ENCODE measurements around the gene MRPS26. TPM values are rescaled to one million over a fixed set of nuclear protein-coding genes. Genes with fewer than 3 reads are reported as not detected.

Gene MRPS26
- total and polyA plus RNA-seq, 11 donors = 36.5 to 111 (median 52.4) TPM

DNA sequence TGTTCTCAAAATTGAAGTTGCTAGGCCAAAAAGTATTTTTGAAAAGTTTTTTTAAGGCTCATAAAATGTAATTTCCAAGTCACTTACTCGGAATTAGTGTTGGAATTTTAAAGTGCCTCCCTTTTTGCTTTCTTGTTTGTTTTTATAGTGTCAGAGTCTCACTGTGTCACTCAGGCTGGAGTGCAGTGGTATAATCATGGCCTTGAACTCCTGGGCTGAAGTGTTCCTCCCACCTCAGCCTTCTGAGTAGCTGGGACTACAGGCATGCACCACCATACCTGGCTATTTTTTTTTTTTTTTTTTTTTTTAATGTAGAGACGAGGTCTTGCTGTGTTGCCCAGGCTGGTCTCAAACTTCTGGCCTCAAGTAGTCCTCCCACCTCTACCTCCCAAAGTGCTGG, 42.4 kb upstream of the MRPS26 start:
- H3K36me3 ChIP-seq = peaks cover 0 to 75% (median 53%) of the 10 kb centered on the region in 9 donors
- H3K4me1 ChIP-seq = no peaks in the 10 kb centered on the region
- intact Hi-C loops (cut with DNase I) = loop anchor here in 4 of 10 donors (5.0 to 10.0 kb wide), 4 partner anchors 131 to 479 kb away; partner anchors contain the start of gene PTPRA (in 1 of the 4)
- no peak for DNase-seq
- no peaks in the 10 kb centered on the region for H3K27me3 ChIP-seq
- no peak overlapping the region for H3K4me3 ChIP-seq
- ATAC-seq = no peak
- no peak for TF ChIP-seq POLR2A (IDR thresholded peaks at IDR 0.05)
- TF ChIP-seq, protein P1, sequence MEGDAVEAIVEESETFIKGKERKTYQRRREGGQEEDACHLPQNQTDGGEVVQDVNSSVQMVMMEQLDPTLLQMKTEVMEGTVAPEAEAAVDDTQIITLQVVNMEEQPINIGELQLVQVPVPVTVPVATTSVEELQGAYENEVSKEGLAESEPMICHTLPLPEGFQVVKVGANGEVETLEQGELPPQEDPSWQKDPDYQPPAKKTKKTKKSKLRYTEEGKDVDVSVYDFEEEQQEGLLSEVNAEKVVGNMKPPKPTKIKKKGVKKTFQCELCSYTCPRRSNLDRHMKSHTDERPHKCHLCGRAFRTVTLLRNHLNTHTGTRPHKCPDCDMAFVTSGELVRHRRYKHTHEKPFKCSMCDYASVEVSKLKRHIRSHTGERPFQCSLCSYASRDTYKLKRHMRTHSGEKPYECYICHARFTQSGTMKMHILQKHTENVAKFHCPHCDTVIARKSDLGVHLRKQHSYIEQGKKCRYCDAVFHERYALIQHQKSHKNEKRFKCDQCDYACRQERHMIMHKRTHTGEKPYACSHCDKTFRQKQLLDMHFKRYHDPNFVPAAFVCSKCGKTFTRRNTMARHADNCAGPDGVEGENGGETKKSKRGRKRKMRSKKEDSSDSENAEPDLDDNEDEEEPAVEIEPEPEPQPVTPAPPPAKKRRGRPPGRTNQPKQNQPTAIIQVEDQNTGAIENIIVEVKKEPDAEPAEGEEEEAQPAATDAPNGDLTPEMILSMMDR (IDR thresholded peaks at IDR 0.05) = no peak
- H3K9me3 ChIP-seq = no peaks in the 10 kb centered on the region
- no peak overlapping the region for H3K27ac ChIP-seq
- WGBS, 4 donors = 85 to 95% (median 91%) methylated on average over 2 of the region's 2 CpGs

DNA sequence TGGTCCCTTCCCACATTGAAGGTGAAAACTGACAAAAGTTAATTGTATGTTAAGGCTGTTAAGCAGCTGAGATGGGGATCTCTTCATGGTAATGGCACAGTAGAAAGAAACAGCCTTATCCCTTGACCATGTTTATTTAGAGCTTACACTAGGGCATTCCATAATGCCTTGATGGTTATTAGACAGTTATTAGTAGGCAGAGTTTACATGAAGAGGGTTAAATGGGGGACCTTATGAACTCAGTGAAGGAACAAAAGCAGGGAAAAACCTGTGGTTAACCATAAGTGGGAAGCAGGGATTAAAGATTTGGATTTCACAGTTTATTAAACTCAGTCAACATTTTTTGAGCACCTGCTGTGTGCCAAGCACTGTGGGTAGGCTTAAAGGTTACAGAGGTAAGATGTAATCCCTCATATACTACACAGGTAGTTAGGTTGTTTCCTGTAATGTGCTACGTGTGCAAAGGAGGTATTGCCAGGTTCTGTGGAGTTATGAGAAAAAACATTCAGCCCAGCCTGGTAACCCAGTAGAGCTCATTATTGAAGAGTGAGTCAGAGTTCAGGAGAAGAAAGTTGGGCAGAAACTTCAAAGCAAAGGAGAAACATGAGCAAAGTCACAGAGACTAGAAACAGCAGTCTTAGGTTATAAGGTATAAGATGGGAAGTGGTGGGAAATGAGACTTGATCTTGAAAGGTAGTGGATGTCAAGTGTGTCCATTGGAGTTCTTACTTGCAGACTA, 34.7 kb upstream of the MRPS26 start:
- Histone ChIP-seq H3K36me3 (peaks cover 0 to 93% (median 69%) of the 10 kb centered on the region in 9 donors), H3K27ac (no peak overlapping the region), H3K9me3 (no peaks in the 10 kb centered on the region), H3K4me1 (no peaks in the 10 kb centered on the region), H3K4me3 (no peak overlapping the region), H3K27me3 (no peaks in the 10 kb centered on the region)
- intact Hi-C loops (cut with DNase I) = no loop called here
- no peak for TF ChIP-seq POLR2A (IDR thresholded peaks at IDR 0.05)
- TF ChIP-seq, protein P1 (IDR thresholded peaks at IDR 0.05) = no peak
- no peak for DNase-seq
- 47 to 97% (median 93%) methylated on average over 1 of the region's 1 CpG for WGBS, 4 donors
- no peak for ATAC-seq

DNA sequence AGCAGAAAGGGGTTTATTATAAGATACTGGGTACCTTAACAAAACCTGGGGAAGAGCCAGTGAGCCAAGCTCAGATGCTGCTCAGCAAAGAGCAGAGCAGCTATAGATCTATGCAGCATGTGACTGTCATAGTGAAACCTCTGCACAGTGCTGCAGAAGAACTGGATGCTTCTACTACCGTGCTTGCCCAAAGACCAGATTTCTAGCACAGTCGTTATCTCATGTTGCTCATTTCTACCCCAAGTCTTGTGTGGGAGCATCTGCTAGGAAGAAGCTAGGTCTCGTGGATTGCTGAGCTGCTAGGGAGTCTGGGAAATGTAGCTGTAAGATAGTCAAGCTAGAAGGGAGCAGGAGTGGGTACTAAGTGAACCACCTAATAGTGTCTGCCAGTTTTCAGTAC, 34.1 kb upstream of the MRPS26 start:
- 86 to 96% (median 92%) methylated on average over 3 of the region's 3 CpGs for WGBS, 4 donors
- H3K27me3 ChIP-seq = no peaks in the 10 kb centered on the region
- DNase-seq (no peak), ATAC-seq (no peak)
- H3K27ac ChIP-seq = no peak overlapping the region
- TF ChIP-seq POLR2A (IDR thresholded peaks at IDR 0.05) = no peak
- TF ChIP-seq, protein P1 (IDR thresholded peaks at IDR 0.05) = no peak
- no peaks in the 10 kb centered on the region for H3K9me3 ChIP-seq
- H3K4me3 ChIP-seq = no peak overlapping the region
- intact Hi-C loops (cut with DNase I) = no loop called here
- no peaks in the 10 kb centered on the region for H3K4me1 ChIP-seq
- H3K36me3 ChIP-seq = peaks cover 0 to 93% (median 69%) of the 10 kb centered on the region in 9 donors

DNA sequence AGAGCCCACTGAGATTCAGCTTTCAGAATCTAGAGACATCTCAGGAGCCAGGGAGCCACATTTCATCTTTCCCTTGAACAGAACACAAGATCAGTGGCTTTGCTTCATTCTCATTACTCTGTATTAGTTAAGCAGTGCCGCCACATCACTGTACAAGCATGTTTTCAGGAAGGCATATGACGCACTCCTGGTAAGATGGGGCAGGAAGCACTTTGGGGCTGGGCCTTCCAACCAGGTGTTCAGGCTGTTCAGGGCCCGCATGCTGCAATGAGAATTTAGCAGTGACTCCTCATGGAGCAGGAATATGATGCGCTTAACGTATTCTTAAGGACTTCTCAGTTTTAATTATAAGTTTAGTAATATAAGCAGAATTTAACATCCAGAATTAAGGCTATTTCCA, 32.1 kb upstream of the MRPS26 start:
- H3K27me3 ChIP-seq = no peaks in the 10 kb centered on the region
- no peak for TF ChIP-seq POLR2A (IDR thresholded peaks at IDR 0.05)
- TF ChIP-seq, protein P1 (IDR thresholded peaks at IDR 0.05) = no peak
- H3K4me1 ChIP-seq = no peaks in the 10 kb centered on the region
- H3K9me3 ChIP-seq = no peaks in the 10 kb centered on the region
- intact Hi-C loops (cut with DNase I) = no loop called here
- DNase-seq = no peak
- WGBS, 4 donors = 95 to 98% (median 96%) methylated on average over 5 of the region's 5 CpGs
- peaks cover 0 to 87% (median 62%) of the 10 kb centered on the region in 9 donors for H3K36me3 ChIP-seq
- no peak overlapping the region for H3K4me3 ChIP-seq
- no peak overlapping the region for H3K27ac ChIP-seq
- ATAC-seq = no peak

Data from heart left ventricle (tissue), 16 donors.